PC-3 (cell line): ENCODE measurements around the gene EIF3F. TPM values are rescaled to one million over a fixed set of nuclear protein-coding genes. Genes with fewer than 3 reads are reported as not detected.
A peak's percentile ranks its signal among the peaks of the same experiment; 100 is the strongest.

Experiments used
- ATAC-seq: fragments of 200-7000 bp; cut with Tn5 transposase; 2 replicates; pipeline ENCODE4 v1.9.1; 2020; ENCODE audit warnings: mild to moderate bottlenecking, moderate library complexity
- BruUV-seq: library from RNA; stranded (reverse); fragments of 400-500 nt; replicated peaks from 2 replicates; lab custom pipeline; 2021; lab: Mats Ljungman, UMichigan
- CTCF ChIA-PET: fragments of 300-600 bp; sonication (Branson Sonifier 250); formaldehyde crosslinking; loops from one replicate; lab custom pipeline; 2022; ENCODE audit warnings: antibody characterized with exemption; lab: Charles Lee
- POLR2A ChIA-PET: fragments of 300-600 bp; sonication (Branson Sonifier 250); formaldehyde crosslinking; loops from one replicate; lab custom pipeline; 2022; ENCODE audit warnings: antibody characterized with exemption; ENCODE audit not compliant: unreplicated experiment; lab: Charles Lee
- DNase-seq: peaks from one replicate; pipeline ENCODE4 v3.0.0-alpha.2; 2015
- H2AFZ ChIP-seq: fragments of 300-600 bp; sonication (generic); 2 replicates; pipeline ENCODE4 v1.6.0; 2016; ENCODE audit warnings: antibody characterized with exemption, low read length
- H3F3A ChIP-seq: fragments of 300-600 bp; sonication (generic); one replicate; pipeline ENCODE4 v1.6.0; 2017; ENCODE audit warnings: antibody characterized with exemption, low read length, control low read depth, mild to moderate bottlenecking; ENCODE audit not compliant: unreplicated experiment
- H3K27ac ChIP-seq: fragments of 300-600 bp; sonication (generic); 2 replicates; pipeline ENCODE4 v1.5.1; 2016; ENCODE audit warnings: mild to moderate bottlenecking, low read length
- H3K27me3 ChIP-seq: fragments of 300-600 bp; sonication (generic); 2 replicates; pipeline ENCODE4 v1.6.1; 2016; ENCODE audit warnings: low read length, mixed read lengths
- H3K36me3 ChIP-seq: fragments of 300-600 bp; sonication (generic); 2 replicates; pipeline ENCODE4 v1.6.1; 2016; ENCODE audit warnings: low read depth, mixed run types, low read length, mixed read lengths
- H3K4me1 ChIP-seq: fragments of 300-600 bp; sonication (generic); 2 replicates; pipeline ENCODE4 v1.5.1; 2016; ENCODE audit warnings: low read length; ENCODE audit not compliant: insufficient read depth
- H3K4me2 ChIP-seq: fragments of 300-600 bp; sonication (generic); 2 replicates; pipeline ENCODE4 v1.6.0; 2016; ENCODE audit warnings: low read length
- H3K4me3 ChIP-seq: fragments of 300-600 bp; sonication (generic); 2 replicates; pipeline ENCODE4 v1.5.1; 2016; ENCODE audit warnings: mild to moderate bottlenecking, low read length, mixed read lengths
- H3K79me2 ChIP-seq: fragments of 300-600 bp; sonication (generic); 2 replicates; pipeline ENCODE4 v1.6.1; 2017; ENCODE audit warnings: low read length, mixed read lengths
- H3K9ac ChIP-seq: fragments of 300-600 bp; sonication (generic); 2 replicates; pipeline ENCODE4 v1.6.0; 2016; ENCODE audit warnings: mild to moderate bottlenecking, low read length
- H3K9me2 ChIP-seq: fragments of 300-600 bp; sonication (generic); replicated peaks from 2 replicates; pipeline ENCODE4 v1.6.1; 2016; ENCODE audit warnings: mixed run types, low read length, mixed read lengths
- H3K9me3 ChIP-seq: fragments of 300-600 bp; sonication (generic); 2 replicates; pipeline ENCODE4 v1.6.1; 2016; ENCODE audit warnings: low read length, mixed read lengths
- H4K20me1 ChIP-seq: fragments of 300-600 bp; sonication (generic); 2 replicates; pipeline ENCODE4 v1.6.1; 2016; ENCODE audit warnings: low read length, mixed read lengths
- CTCF ChIP-seq: fragments of 300-600 bp; sonication (generic); conservative IDR thresholded peaks from 2 replicates; pipeline ENCODE4 v1.5.1; 2017; ENCODE audit warnings: antibody characterized with exemption, low read depth, mild to moderate bottlenecking, low read length
- EZH2 ChIP-seq: fragments of 300-600 bp; sonication (generic); IDR thresholded peaks from one replicate; pipeline ENCODE4 v1.6.1; 2017; ENCODE audit warnings: antibody characterized with exemption, mild to moderate bottlenecking, low read length; ENCODE audit not compliant: unreplicated experiment
- EZH2phosphoT487 ChIP-seq: fragments of 300-600 bp; sonication (generic); IDR thresholded peaks from 2 replicates; pipeline ENCODE4 v1.6.1; 2018; ENCODE audit warnings: mild to moderate bottlenecking, antibody characterized with exemption, low read length, borderline replicate concordance
- intact Hi-C: fragments of 100-400 bp; cut with micrococcal nuclease; formaldehyde crosslinking; loops from 2 replicates; pipeline ENCODE4 v1.9.0; 2023
- total RNA-seq: library from RNA; depleted of rRNA; stranded (reverse); fragments of >200 nt; gene quantifications from 2 replicates; pipeline ENCODE4 v1.2.3, GENCODE V29; 2014

EIF3F gene
- total RNA-seq, 1 experiment from 2014 or later = 227 TPM

GRCh38 chr11:8025816-8026215 lies 38.7 kb downstream of the EIF3F start:
- no peak overlapping the region for H3K4me3 ChIP-seq
- H3K79me2 ChIP-seq = no peaks in the 10 kb centered on the region
- H3K27ac ChIP-seq = no peak overlapping the region
- peak overlapping the region; percentile 8; the same call in 1 of the 2 replicates for H3K4me2 ChIP-seq
- TF ChIP-seq CTCF = no peak
- TF ChIP-seq EZH2 = no peak
- TF ChIP-seq EZH2phosphoT487 = no peak
- no peaks in the 10 kb centered on the region for H3K9me2 ChIP-seq
- no peak overlapping the region for H2AFZ ChIP-seq
- peak; percentile 53 for DNase-seq
- intact Hi-C loops = no loop called here
- H3F3A ChIP-seq = no peaks in the 10 kb centered on the region
- H3K9ac ChIP-seq = no peak overlapping the region
- H4K20me1 ChIP-seq = no peaks in the 10 kb centered on the region
- CTCF ChIA-PET = no interaction called here
- H3K4me1 ChIP-seq = no peaks in the 10 kb centered on the region
- H3K36me3 ChIP-seq = no peaks in the 10 kb centered on the region
- peak; percentile 22; the same call in 1 of the 2 replicates for ATAC-seq
- H3K9me3 ChIP-seq = no peaks in the 10 kb centered on the region
- BruUV-seq = no TSS peak
- POLR2A ChIA-PET = no interaction called here
- peaks cover 37% of the 10 kb centered on the region for H3K27me3 ChIP-seq

GRCh38 chr11:8026982-8027381 lies 39.8 kb downstream of the EIF3F start:
- H3K4me3 ChIP-seq = no peak overlapping the region
- H3K9ac ChIP-seq = no peak overlapping the region
- H3K4me1 ChIP-seq = no peaks in the 10 kb centered on the region
- H3F3A ChIP-seq = no peaks in the 10 kb centered on the region
- DNase-seq (no peak), ATAC-seq (no peak)
- no peak overlapping the region for H3K27ac ChIP-seq
- BruUV-seq = no TSS peak
- intact Hi-C loops = no loop called here
- TF ChIP-seq EZH2 (no peak), CTCF (no peak), EZH2phosphoT487 (no peak)
- peaks cover 38% of the 10 kb centered on the region for H3K27me3 ChIP-seq
- ChIA-PET CTCF (no interaction called here), POLR2A (no interaction called here)
- no peaks in the 10 kb centered on the region for H3K36me3 ChIP-seq
- no peaks in the 10 kb centered on the region for H3K9me3 ChIP-seq
- no peak overlapping the region for H2AFZ ChIP-seq
- no peaks in the 10 kb centered on the region for H3K9me2 ChIP-seq
- no peak overlapping the region for H3K4me2 ChIP-seq
- H4K20me1 ChIP-seq = no peaks in the 10 kb centered on the region
- no peaks in the 10 kb centered on the region for H3K79me2 ChIP-seq

GRCh38 chr11:8028766-8029165 lies 41.6 kb downstream of the EIF3F start:
- Histone ChIP-seq H3K9me3 (no peaks in the 10 kb centered on the region), H3K36me3 (no peaks in the 10 kb centered on the region), H3K9ac (no peak overlapping the region), H3K4me2 (no peak overlapping the region), H3K27me3 (peaks cover 38% of the 10 kb centered on the region), H3K4me1 (no peaks in the 10 kb centered on the region), H3F3A (no peaks in the 10 kb centered on the region), H2AFZ (no peak overlapping the region), H3K27ac (no peak overlapping the region), H3K4me3 (no peak overlapping the region), H4K20me1 (no peaks in the 10 kb centered on the region), H3K9me2 (no peaks in the 10 kb centered on the region), H3K79me2 (no peaks in the 10 kb centered on the region)
- intact Hi-C loops = no loop called here
- ChIA-PET POLR2A (no interaction called here), CTCF (no interaction called here)
- no TSS peak for BruUV-seq
- ATAC-seq (no peak), DNase-seq (no peak)
- TF ChIP-seq CTCF (no peak), EZH2phosphoT487 (no peak), EZH2 (no peak)
